ENCODE results near the gene CHIC2.

- TF ChIP-seq GATA3 (IDR thresholded peaks at IDR 0.05; ENCODE audit: low read depth, low read length) = no peak
- no peak for TF ChIP-seq GATA2 (IDR thresholded peaks at IDR 0.05; ENCODE audit: low read depth, low read length)
Measured at GRCh38 chr4:54100595-54101189, 36.3 kb upstream of the CHIC2 start.

Data from SH-SY5Y (cell line).